IPS-18c (cell line): ENCODE results near the gene ETHE1.

Experiments
- H3K4me3 ChIP-seq: 2 replicates; pipeline ENCODE4 v1.7.0; 2013; ENCODE audit warnings: low read depth, mild to moderate bottlenecking, low read length, moderate library complexity; ENCODE audit not compliant: insufficient read depth
- H3K9me3 ChIP-seq: one replicate; pipeline ENCODE4 v1.6.1; 2013; ENCODE audit warnings: mild to moderate bottlenecking, low read length, moderate library complexity; ENCODE audit not compliant: control insufficient read depth, insufficient read depth

Gene ETHE1

DNA sequence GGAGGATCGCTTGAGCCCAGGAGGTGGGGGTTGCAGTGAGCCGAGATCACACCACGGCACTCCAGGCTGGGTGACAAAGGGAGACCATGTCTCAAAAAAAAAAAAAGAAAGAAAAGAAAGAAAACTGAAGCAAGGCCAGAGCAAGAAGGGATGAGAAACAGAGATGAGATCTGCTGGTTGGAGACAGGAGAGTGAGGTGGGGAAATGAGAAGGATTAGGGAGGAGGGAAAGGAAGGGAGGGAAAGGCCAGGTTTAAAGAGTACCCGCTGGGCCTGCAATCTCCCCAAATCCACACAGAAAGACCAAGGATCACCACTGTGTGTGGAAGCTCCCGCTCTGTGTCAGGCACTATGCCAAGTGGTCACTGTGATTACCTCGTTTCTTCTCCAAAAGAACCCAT, 45.3 kb downstream of the ETHE1 start:
- Histone ChIP-seq H3K4me3 (no peak overlapping the region), H3K9me3 (no peaks in the 10 kb centered on the region)

DNA sequence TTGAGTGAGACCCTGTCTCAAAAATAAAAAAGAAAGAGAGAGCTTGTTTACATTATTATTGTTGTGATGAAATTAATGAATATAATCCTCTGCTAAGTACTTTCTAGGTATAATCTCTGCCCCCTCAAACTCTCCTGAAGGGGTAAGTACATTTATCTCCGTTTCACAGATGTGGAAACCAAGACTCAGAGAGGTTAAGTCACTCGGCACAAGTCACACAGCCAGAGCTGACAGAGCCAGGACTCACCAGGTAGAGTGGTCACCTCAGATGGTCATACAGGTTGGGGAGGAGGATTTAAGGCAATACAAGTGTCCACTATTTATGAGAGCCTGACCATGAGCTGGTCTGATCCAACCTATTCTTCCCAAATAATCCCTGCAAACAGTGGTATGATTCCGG, 46.4 kb downstream of the ETHE1 start:
- Histone ChIP-seq H3K4me3 (no peak overlapping the region), H3K9me3 (no peaks in the 10 kb centered on the region)

DNA sequence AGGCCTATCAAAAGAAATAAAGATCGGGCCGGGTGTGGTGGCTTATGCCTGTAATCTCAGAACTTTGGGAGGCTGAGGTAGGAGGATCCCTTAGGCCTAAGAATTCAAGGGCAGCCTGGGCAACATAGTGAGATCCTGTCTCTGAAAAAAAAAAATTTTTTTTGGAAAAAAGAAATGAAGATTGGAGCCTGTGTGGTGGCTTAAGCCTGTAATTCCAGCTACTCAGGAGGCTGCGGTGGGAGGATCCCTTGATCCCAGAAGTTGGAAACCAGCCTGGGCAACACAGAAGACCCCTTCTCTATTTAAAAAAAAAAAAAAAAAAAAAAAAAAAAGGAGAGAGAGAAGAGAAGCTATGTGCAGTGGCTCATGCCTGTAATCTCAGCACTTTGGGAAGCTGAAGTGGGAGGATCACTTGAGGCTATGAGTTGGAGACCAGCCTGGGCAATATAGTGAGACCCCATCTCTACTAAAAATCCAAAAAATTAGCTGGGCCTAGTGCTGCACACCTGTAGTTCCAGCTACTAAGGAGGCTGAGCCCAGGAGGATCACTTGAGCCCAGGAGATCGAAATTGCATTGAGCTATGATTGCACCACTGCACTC, 46.9 kb downstream of the ETHE1 start:
- no peak overlapping the region for H3K4me3 ChIP-seq

DNA sequence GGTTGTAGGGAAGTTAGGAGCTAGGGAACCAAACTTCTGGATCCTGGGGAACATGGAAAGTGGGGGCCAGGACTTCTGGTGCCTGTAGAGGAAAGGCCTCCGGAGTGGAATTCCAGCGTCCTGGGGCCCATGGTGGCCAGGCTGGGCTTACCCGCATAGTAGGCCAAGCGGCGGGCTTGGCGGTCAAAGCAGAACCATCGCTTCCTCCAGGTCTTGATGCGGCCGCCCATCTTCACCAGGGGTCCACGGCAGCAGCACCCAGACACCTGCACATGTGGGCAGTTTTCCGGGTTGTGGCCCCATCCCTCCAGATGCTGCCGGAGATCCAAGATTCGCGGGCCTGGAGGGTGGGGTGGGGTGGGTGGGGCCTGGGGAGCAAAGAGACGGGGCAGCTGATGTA, 47.8 kb downstream of the ETHE1 start:
- H3K4me3 ChIP-seq: no peak overlapping the region
- no peaks in the 10 kb centered on the region for H3K9me3 ChIP-seq

More for the DNA sequence above, 46.9 kb downstream of the ETHE1 start:
- H3K9me3 ChIP-seq: no peaks in the 10 kb centered on the region

DNA sequence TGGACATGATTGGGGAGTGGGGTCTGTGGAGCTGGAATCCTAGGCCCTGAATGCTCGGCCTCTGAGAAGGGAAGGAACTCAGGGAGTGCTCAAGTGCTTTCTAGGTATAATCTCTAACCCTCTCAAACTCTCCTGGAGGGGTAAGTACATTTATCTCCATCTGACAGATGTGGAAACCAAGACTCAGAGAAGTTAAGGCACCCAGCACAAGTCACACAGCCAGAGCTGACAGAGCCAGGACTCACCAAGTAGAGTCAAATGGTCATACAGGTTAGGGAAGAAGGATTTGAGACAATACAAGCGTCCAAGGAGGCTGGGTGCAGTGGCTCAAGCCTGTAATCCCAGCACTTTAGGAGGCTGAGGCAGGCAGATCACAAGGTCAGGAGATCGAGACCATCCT, 48.7 kb downstream of the ETHE1 start:
- H3K4me3 ChIP-seq: no peak overlapping the region
- H3K9me3 ChIP-seq: no peaks in the 10 kb centered on the region

DNA sequence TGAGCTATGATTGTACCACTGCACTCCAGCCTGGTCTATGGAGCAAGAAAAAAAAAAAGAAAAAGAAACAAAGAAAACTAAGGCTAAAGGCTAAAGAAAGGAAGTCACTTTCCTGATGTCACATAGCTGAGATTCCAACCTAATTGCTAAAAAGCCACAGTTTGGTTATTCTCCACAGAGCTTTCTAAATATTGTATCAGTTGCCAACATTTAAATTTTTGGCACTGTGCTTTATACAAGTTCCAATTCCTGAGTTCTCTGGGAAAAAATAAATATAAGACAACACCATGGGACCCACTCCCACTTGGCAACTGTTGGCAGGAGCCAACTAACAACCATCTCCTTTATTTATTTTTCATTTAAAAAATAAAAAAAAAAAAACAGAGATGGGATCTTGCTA, 50.4 kb downstream of the ETHE1 start:
- H3K9me3 ChIP-seq: no peaks in the 10 kb centered on the region
- no peak overlapping the region for H3K4me3 ChIP-seq

DNA sequence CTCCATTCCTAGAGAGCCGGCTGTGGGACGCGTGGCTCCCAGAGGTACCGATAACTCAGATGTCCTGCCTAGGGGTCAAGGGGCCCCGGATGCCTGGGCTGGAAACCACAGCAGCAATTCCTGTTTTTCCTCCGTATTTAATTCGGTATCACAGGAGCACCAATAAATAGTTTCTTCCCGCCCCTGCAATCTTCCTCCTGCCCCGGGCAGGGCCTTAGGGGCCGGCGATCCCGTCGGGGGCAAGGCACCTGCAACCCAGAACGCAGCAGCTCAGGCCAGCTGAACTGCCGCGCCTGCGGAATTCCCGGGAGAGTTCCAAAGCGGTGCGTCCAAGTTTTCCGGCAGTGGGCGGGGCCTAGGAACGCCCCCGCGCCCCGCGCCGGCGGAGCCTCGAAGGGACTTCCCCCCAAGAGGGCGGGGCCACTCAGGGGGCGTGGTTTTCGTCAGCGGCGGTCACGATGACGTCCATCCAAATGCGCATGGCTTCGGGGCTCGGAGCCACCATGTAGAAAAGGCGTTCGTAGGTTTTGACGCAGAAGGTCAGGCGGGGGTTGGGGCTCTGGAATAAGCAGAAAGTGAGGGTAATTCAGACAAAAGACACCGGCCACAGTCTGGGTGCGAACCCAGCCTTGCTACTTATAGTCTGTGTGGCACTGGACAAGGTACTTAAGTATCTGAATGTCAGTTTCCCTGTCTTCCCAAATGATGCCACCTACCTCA, 51.9 kb downstream of the ETHE1 start:
- peak overlapping the region; percentile 51 for H3K4me3 ChIP-seq
- no peaks in the 10 kb centered on the region for H3K9me3 ChIP-seq

DNA sequence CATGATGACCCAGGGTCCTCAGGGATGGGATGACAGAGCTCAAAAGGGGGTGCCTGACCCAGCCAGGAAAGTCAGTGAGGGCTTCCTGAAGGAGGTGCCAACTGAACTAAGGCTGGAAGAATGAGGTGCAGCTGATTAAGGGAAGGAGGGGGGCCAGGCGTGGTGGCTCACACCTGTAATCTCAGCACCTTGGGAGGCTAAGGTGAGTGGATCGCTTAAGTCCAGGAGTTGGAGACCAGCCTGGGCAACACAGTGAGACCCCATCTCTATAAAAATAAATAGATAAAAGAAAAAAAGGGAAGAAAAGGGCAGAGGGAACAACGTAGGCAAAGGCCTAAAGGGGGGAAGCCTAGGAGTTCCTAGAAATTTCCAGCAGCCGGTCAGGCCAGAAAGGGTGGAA, 52.5 kb downstream of the ETHE1 start:
- Histone ChIP-seq H3K9me3 (no peaks in the 10 kb centered on the region), H3K4me3 (peak overlapping the region; percentile 35)

DNA sequence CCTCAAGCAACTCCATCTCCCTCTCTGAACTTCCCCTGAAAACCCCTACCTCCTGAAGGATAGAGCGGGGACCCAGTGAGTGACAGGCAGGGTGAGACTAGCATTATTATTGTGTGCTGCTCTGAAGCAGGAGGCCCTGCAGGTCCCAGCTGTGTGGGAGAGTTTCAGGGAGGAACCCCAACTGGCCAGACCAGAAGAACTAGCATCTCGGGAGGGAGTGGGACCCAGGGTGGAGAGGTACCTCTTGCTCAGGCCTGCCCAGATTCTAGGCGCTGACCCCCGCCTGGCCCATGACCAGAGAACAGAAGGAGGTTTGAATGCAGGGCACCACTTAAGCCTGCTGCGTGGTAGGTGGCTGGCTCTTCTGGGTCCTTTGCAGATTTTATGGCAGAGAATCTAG, 55.9 kb downstream of the ETHE1 start:
- Histone ChIP-seq H3K4me3 (no peak overlapping the region), H3K9me3 (no peaks in the 10 kb centered on the region)

DNA sequence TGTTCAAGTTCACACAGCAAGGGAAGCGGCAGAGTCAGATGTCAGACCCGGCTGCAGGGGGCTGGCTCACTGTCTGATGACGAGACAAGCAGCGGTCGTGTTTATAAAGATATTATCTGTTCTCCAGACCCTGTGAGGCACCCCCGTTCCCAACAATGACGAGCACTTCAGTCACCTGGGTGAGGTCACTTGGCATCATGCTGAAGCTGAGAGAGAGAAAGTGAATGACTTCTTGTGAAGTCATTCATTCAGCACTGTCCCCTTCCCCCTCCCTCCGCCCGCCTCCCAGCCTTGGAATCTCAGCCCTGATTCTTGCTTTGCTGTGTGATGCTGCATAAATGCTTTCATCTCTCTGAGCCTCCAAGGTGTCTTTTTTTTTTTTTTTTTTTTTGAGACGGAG, 56.7 kb downstream of the ETHE1 start:
- H3K4me3 ChIP-seq: no peak overlapping the region

DNA sequence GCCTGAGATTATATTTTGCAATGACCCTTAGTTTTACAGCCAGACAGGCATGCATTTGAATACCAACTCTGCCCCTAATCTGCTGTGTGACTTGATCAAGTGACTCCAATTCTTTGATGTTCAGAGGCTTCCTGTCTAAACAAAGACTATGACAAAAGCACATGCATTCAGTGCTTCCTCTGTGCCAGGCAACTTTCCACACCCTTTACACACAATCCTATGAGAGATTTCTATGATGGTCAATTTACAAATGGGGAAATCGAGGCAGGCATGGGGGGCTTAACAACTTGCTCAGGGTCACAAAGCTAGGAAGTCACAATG, 57.9 kb downstream of the ETHE1 start:
- Histone ChIP-seq H3K4me3 (no peak overlapping the region), H3K9me3 (no peaks in the 10 kb centered on the region)

More for the DNA sequence above, 56.7 kb downstream of the ETHE1 start:
- H3K9me3 ChIP-seq: no peaks in the 10 kb centered on the region

DNA sequence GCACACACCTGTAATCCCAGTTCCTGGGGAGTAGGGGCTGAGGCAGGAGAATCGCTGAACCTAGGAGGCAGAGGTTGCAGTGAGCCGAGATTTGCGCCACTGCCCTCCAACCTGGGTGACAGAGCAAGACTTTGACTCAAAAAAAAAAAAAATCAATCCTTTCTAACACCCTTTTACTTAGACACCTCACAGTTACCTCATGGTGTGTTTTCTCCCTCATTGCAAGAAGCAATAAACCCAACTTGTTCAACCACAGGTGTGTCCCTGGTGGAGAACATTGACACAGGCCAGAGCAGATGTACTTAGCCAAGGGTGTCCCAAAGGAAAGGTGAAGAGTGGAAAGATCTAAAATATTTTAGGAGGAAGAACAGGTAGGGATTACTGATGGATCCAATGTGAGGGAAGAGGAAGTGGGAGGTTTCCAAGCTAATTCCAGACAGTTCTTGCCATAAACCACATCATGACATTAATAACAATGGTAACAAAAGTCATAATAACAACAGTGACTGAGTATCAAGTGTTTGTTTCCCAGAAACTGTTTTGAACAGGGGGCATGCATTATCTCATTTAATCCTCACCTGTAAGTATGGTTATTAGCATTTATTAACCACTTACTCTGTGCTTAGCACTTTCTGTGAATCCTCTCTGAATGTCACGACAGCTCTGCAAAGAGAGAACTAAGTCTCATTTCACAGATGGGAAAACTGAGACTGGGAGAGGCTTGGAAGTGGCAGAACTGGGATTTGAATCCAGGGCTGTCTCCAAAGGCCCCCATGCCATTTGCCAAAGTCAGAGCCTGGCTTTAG, 58.4 kb downstream of the ETHE1 start:
- Histone ChIP-seq H3K9me3 (no peaks in the 10 kb centered on the region), H3K4me3 (no peak overlapping the region)

DNA sequence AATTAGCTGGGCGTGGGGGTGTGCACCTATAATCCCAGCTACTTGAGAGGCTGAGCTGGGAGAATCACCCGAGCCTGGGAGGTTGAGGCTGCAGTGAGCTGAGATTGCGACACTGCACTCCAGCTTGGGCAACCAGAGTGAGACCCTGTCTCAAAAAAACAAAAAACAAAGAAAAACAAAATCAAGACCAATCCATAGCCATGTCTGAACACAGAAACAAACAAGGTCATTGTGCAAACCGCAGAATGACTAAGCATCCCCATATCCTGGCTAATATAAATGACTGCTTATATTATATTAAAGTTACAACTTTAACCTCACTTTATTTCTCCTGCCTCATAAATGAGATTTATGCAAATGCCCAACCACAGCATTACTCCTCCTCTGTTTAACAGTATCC, 59.3 kb downstream of the ETHE1 start:
- H3K4me3 ChIP-seq: no peak overlapping the region
- no peaks in the 10 kb centered on the region for H3K9me3 ChIP-seq

DNA sequence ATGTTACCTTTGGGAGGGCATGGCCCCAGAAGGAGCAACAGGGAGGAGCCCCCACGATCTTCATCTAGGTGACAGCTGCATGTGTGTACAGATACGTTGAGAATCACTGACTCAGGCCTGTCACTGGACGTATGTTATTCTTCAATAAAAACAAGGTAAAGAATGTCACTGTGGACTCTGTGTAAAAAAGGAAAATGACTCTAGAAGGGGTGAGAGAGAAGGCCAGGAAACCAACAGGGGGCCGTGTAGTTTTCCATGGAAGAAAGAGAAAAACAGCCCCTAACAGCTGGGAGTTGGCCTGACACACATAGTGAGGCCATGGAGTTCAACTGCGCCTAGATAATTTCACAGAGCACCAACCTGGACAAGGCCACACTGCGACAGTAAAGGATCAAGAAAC, 59.7 kb downstream of the ETHE1 start:
- Histone ChIP-seq H3K4me3 (no peak overlapping the region), H3K9me3 (no peaks in the 10 kb centered on the region)

DNA sequence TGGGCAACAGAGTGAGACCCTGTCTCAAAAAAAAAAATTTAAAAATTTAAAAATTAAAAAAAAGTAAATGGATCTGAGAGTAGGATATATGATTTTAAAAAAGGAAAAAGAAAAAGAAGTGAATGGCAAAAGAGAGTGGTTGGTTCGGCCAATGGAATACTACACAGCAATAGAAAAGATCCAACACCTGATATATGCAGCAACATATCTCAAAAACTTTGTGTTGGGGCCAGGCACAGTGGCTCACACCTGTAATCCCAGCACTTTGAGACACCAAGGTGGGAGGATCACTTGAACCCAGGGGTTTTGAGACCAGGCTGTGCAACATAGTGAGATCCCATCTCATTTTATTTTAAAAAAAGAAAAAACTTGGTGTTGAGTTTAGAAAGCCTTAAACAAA, 60.2 kb downstream of the ETHE1 start:
- Histone ChIP-seq H3K4me3 (no peak overlapping the region), H3K9me3 (no peaks in the 10 kb centered on the region)

DNA sequence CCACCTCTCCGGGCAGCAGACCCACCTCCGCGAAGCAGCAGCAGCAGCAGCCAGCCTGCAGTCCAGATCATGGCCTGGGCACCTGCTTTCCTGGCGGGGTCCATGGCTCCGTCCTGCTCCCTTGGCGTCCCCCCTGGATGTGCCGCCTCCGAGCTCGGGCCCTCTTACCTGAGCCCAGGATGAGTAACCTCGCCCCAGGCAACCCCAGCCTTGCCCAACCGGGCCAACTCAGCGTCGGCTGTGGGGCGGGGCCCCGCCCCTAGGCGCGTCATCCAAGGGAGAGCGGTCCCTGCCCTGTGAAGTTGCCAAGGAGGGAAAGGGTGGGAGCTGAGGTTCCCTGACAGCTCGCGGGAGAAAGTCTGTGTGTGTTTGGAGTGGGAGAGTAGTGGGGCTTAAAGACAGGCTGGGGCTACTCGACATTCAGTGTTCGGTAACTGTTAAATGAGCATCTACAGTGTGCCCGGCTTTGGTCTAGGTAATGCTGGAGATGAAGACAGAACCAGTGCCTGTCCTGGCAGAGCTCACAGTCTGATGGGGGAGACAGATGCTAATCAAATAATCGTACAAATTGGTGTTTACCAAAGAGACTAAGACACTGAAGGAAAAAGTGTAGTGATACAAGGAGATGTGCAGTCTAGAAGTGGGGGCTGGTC, 61.4 kb downstream of the ETHE1 start, which contains the start of gene LYPD3:
Gene LYPD3, minus strand, starts transcription at position 141 of the 653 bp plus-strand sequence. Its CDS starts 37 bp downstream, at position 104.
- Histone ChIP-seq H3K9me3 (no peaks in the 10 kb centered on the region), H3K4me3 (peak within 1 kb of the TSS; percentile 93; the same call in 1 of the 2 replicates)

DNA sequence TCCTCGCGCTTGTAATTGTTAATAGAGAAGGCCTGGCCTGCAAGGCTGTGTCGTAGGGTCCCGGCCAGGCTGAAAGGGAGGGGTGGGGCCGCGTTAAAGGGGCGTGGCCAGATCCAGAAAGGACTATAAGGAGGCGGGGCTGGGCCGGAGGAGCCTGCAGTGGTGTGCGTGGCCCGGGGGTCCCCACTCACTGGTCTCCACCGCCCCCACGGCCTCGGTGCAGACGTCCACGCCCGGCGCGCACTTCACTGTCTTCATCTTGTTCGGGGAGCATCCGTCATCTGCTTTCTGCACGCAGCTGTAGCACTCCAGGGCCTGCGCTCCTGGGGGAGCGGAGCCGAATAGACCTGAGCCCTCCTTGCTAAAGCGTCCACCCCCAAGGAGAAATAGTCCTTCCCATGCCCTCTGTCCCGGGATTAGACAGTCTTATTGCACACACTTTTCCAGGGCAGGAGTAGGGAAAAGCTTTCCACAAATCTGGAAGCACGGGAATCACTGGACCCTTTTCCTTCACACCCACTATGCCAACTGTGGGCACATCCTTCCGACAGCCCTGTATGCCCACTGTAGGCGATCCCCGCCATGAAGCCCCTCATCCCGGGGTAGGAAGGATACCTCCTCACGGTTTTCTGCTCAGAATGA, 62.7 kb downstream of the ETHE1 start:
- H3K4me3 ChIP-seq: peak overlapping the region; percentile 93

More for the DNA sequence above, 62.7 kb downstream of the ETHE1 start:
- H3K9me3 ChIP-seq: no peaks in the 10 kb centered on the region
